NCI-H446 treated with DMSO at 0.1 percent for 48 hours (cell line): Measurements from ENCODE around the gene EFS.
A peak's percentile ranks its signal among the peaks of the same experiment; 100 is the strongest.

Experiments
- DNase-seq: peaks from one replicate; lab custom pipeline; 2025; lab: John Stamatoyannopoulos, UW

The EFS gene

DNA sequence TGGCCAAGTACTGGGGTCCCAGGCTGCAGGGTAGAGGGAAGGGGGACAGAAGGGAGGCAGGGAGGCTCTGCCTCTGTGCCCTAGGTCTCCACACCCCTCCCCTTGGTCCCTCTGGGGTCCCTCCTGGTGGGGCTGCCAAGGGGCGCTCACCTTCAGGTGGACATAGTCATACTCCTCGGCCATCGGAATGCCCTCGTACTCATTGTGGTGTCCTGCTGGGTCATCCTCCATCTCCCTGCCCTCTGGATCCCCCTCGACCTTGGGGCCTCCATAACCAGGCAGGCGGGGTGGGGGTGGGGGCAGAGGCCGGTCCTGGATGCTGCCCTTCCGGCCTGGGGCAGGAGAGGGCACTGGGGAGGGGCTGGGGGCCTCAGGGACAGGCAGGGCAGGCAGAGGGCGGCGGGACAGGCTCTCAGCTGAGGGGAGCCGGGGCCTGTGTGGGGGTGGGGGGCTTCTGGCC is 5.8 kb downstream of the EFS start:
- no peak for DNase-seq

DNA sequence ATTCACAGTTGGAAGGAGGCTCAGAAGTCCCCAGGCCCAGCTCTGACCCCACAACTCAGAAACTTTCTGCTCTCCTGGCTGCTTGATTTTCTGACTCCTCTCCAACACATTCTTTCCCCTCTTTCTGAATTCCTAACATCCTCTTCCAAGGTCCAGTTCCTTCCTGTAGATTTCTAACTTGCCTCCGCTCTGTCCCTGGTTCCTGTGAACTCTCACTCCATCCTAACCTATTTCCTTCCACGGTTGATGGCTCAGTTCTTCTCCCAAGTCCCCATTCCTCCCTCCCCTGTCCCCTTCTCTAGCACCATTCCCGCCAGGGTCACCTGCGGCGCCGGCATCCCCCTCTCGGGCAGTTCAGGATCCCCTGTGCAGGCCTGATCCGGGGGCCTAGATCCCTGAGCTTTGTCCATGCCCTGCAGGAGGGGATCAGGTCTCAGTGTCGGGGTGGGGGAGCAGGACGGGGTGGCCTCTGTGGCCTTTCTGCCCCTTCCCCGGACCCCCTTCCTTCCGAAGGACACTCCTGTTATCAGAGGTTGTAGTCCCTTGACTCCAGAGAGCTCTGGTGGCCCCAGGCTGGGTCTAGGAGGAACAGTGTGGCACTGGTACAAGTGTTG is 6.3 kb downstream of the EFS start:
- DNase-seq = no peak

DNA sequence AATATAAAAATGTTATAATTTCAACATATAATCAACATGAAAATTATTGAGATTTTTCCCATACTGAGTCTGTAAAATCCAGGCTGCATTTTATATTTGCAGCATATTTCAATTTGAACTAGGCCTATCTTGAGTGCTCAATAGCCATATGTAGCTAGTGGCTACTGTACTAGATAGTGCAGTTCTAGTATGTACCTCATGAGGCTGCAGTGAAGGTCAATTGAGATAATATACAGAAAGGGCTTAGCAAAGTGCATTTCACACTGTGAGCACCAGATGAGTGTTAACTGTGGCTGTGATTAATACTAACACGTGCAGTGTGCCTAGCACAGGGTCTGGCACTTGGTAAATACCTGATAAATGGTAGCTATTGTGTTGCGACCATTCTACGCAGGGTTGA is 6.9 kb downstream of the EFS start:
- DNase-seq = no peak

DNA sequence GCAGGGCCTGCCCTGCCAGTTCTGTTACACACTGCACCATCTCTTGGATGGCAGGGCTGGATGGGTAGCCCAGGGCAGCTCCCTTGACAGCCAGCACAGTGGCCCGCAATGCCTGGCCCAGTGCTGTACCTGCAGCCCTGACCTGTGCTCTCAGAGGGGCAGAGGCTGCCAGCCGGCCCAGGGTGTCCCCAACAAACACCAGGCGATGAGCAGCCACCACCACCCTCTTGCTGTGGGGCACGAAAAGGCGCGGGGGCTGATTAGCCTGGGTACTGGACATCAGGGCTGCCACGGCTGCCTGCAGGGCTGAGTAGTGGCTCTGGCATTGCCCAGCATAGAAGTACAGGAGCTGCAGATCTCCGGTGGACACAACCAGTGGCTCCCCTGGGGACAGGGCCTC is 7.7 kb downstream of the EFS start:
- DNase-seq = no peak

DNA sequence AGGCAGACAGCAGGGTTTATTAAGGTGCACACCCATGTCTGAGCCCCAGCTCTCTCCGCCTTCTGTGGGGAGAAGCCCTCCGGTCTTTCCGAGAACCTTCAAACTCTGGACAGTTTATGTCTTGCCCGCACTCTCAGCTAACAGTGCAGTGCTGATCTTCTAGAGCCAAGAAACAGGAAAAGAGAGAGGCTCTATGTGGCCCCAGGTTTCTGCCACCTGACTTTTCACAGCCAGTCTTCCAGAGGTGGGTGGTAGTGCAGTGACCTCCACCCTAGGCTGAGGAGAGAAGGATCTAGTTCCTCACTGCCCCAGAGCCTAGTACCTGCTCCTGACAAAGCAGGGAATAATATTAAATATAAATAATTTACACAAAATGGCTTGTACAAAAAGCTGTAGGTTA is 8.3 kb downstream of the EFS start:
- DNase-seq = no peak

DNA sequence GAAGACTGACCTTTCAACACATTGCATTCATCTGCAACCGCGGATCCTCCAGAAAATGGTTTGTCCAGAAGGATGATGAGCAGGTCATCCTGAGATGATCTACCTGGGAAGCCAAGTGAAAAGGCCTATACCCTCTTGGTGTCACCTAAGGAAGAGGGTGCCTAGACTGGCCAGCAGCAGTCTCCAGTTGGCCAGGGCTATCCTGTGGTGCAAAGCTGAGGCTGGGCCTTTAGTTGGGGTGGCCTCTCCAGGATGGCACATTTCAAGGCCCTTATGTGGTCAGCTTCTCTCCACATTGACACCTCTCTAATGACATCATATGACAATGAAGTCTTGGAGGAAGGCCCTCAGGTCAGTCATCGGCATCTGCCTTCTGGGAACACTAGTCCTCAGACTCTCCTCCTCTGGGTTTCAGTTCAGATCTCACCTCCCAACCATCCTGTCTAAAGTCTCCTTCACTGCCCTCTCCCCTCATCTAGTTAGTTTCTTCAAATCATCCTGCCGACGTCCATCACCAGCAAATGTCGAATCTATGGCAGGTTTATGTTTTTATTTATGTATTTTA is 9.0 kb downstream of the EFS start:
- no peak for DNase-seq

DNA sequence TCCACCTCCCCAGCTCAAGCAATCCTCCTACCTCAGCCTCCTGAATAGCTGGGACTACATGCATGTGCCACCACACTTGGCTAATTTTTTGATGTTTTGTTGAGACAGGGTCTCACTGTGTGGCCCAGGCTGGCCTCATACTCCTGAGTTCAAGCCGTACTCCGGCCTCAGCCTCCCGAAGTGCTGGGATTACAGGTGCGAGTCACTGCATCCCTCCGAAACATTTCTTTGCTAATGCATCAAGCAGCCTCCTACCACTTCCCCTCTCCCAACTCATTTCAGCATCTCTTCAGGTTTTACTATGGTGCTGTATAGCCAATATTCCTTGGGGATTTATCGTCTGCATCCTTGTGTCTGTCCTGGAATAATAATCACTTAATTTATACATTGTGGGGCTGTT is 10.0 kb downstream of the EFS start:
- no peak for DNase-seq

DNA sequence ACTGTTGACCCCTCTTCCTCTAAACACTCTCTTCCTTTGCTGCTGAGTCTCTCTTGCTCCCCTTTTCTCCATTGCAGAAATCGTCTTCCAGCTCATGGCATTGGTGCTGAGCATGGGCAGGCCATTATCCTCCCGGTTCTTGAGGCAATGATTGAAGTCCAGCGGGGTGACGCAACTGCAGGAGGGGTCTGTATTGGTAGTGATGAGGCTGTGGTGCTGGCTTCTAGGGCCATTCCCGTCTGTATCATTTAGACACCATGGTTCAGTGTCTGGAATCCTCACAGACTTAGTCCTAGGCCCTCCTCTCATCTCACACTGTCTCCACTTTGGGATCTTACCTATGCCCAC is 11.6 kb downstream of the EFS start:
- no peak for DNase-seq

DNA sequence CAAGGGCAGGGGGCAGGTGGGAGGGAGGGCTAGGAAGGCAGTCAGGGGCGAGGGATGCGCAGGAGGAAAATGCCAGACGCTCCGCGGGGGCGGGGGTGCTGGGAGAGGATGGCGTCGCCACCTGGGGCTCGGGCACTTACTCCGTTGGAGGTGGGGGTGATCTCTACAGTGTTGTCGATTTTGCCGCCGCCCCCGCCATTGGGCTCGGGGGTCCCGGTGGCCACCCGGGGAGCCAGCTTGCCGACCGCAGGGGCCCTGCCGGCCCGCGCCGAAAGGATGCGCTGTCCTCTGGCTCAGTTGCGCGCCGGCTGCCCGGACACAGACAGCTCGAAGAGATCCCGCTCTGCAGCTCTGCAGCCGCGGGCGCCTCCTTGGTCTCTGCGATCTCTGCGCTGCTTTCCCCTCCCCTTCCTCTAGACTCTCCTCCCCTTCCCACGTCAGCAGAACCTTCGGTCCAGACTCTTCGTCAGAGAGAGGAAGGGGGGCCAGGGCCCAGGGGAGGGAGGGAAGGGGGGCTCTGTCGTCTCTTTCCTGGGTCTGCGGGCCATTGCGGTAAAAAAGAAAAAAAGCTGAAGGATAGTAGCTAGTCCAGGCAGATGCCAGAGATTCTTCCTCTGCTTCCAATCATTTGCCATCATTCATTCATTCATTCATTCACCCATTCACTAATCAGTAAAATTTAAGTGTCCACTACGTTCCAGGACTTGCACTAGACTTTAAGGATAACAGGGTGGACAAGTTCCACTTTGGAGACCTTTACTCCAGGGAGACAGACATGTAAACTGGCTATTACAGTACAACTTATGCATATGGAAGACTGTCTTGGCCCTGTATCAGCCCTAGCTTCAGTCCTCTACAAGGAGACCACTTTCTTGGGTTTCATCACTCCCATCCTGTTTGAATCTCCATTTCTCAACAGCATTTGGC is 12.2 kb downstream of the EFS start, which contains the start of gene SLC22A17:
SLC22A17 (minus strand) TSS at position 382 of the 927 bp plus-strand sequence.
- peak; percentile 69 for DNase-seq

DNA sequence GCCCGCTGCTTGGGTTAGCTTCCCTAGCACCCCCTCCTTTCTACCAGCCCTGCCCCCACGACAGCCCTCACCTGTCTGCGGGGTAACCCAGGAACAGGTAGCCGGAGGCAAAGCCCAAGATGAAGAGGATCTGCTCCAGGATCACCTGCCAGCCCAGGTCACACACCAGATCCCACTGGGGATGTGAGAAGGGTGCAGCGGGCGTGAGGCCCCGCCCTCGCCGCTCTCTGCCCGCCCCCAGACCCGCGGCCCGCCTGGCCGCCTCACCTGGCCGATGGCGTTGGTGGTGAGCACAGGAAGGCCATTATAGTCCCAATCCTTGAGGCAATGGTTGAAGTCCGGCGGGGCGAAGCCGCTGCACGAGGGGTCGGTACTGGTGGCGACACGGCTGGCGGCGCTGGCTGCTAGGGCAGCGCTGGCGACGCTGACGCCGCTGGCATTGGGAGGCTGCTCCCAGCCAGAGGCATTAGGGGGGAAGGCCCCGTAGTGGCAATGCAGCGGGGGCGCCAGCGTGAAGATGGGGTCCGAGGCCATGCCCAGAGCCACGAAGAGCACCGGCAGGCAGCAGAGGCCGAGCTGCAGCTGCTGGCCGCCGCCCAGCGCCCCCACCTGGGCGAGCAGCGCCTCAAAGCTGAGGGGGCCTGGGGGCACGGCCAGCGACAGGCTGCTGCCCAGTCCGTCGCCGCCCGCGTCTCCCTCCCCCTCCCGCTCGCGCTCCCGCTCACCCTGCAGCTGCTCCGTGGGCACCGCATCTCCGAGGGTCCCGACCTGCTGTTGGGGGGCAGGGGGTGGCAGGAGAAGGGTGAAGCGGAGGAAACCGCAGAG is 13.1 kb downstream of the EFS start:
- DNase-seq = no peak

DNA sequence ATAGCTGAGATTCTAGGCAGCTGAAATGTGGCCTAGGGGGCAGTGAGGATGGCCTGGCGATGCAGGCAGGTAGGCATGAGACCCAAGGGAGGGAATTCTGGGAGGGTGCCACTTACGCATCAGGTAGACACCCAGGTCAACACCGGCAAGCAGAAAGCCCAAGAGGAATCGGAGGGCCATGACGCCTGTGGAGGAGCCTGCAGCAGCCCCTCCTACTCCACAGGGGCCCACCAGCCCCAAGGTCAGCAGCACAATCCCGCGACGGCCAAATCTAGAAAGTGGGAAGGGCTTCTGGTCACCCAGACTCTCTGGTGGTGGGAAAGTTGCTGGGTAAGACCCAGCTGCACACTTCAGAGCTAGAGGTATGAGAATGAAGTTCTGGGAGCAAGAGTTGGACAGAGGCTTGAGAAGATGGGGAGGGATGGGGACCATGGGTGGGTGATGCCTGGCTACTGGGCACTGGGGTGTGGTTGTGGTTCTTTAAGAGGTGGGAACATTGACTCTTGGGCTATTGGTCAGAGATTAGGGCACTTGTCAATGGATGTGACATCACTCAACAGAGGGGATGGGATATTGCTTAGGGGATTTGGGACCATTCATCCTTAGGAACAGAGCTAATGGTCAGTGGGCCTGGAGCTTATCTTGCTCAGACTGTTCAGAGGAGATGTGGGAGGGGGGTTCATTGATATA is 15.7 kb downstream of the EFS start:
- no peak for DNase-seq

DNA sequence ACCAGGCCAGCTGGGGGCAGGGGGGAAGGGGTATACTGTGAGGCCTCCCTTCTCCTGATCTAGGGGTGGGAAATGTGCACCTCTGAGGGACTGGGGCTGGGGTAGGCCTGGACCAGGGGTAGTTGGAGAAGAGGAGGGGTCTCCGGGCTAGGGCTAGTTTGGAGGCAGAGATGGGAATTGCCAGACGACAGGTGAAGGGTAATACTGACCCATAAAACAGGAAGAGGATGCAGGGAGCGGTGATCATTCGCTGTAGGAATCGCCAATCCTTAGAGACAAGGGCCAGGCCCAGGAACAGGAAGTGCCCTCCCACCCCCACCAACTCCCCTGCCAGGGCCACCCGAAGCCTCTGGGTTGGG is 16.7 kb downstream of the EFS start:
- no peak for DNase-seq

DNA sequence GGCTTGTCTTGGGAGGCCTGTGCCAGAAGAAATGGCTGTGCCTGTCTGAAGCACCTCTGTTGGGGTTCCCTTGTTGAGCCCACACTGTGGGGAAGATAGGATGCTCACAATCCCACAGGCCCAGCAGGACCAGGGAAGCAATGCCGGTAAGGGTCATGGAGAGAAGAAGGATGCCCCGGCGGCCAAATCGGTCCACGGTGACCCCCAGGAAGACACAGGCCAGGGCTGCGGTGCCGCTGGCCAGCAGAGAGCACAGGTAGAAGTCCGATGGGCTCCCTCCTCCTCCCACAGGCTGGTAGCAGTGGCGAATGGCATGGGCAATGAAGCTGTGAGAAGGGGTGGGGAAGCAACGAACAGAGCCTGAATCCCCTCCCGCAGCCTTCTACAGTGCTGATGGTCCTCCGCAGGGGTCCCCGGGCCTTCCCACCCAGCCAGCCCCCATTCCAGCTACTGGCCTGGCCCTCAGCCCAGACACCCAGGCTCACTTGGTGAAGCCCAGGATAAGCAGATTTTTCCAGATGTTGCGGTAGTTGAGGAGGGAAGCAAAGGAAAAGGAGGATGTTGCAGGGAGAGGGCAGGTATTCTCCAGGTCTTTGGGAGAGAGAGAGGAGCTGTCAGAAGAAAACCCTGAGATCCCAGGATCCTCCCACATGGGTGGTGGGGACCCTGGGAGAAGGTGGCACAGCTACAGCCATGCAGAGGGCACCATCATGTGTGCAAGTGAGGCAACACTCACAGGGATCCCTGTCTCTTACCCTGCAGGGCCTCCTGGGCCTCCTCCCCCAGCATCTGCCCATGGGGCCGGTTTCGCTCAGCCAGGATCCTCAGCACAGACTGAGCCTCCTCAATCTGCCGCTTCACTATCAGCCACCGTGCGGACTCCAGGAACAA is 17.3 kb downstream of the EFS start:
- no peak for DNase-seq

DNA sequence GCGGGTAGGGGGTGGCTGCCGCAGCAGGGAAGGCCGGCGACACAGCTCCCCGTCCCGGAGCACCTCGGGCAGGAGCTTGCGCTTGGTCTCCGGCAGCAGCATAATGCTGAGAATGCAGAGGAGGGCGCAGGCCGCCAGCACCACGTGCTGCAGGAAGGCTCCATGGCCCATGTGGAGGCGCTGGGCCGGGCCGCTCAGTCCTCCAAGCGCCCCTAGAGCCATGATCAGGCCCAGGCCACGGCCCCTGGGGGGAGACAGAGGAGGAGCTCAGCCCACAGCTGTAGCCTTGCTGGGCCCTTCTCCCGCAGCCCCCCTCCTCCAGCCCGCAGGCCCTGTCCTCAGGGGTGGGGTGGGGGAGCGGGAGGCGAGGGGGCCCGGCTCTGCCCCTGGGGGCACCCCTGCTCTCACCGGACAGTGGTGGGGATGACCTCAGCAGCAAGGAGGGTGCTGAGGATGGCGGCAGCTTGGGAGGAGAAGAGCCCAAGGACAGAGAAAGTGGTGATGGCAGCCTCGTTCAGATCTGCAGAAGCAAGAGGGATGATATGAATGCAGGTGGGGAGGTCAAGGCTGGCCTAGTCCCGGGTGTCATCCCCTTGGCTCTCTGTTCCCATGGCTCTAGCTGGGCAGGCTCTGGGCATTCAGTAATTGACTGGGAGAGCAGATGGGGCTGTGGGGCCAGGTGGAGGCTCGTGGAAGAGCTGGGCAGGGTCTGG is 18.1 kb downstream of the EFS start:
- DNase-seq = no peak

DNA sequence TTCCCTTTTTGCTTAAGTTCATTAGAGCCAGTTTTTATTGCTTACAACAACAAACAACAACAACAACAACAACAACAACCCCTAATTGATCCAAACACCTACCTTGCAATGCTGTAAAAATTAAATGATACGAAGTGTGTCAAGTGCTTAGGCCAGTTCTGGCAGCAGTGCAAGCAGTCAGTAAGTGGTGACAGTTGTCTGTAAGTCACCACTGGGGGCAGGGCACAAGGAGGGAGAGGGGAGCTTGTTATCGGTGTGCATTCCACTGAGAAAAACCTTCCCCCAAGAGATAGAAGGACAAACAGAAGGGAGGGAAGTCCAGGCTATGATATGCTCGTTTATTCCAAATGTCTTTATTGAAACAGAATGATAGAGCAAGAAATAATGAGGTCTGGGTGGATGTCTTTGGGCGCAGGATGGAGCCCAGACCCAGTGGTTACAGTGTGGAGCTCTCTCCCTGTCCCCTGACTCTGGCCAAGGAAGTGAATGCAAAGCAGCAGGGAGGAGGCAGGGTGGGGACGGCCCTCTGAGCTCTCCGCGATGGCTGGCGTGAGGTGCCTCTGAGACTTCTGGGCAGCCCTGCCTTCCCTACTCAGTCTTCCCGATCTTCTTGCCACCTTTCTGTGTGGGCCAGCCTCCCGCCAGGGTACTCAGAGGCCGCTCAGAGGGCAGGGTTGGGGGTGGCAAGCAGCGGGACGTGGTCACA is 18.8 kb downstream of the EFS start:
- DNase-seq = no peak

DNA sequence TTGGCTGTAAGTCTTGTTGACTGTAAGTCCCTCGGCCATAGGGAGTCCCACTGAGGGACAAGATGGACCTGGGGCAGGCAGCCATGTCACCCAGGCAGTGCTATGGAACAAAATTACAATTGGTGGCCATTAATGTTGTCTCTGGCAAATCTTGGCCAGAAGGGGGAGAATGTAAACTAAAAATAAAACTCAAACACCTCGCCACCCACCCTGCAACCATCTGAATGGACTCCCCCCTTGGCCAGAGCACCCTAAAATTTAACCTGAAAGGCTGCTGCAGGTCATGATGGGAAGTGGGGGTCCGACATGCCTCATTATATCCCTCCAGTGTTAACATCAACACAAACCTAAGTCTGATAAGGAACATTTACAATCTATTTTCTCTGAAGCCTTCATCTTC is 20.5 kb downstream of the EFS start:
- no peak for DNase-seq

DNA sequence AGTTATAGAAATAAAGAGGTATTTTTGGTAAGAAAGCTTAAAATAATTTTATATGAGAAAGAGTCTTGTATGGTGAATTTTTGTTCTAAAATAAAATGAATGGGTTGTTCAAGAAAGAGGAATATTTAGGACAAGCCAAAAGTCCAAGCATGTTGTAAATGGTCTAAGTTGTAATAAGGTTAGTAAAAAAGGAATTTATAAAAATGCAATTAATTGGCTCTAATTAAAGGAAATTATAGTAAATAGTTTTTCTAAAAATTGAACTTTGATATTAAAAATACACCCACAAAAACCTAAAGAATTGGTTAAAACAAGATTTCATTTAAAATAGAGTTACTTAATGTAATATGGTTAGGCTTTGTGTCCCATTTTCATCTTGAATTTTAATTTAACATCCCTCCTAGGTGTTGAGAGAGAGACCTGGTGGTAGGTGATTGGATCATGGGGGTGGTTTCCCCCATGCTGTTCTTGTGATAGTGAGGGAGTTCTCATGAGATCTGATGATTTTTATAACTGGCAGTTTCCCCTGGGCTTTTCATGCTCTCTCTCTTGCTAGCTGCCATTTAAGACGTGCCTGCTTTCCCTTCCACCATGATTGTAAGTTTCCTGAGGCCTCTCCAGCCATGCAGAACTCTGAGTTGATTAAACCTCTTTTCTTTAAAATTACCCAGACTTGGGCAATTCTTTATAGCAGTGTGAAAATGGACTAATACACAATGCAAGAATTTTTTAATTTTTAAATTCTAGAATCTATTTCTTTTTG is 25.3 kb downstream of the EFS start:
- no peak for DNase-seq

DNA sequence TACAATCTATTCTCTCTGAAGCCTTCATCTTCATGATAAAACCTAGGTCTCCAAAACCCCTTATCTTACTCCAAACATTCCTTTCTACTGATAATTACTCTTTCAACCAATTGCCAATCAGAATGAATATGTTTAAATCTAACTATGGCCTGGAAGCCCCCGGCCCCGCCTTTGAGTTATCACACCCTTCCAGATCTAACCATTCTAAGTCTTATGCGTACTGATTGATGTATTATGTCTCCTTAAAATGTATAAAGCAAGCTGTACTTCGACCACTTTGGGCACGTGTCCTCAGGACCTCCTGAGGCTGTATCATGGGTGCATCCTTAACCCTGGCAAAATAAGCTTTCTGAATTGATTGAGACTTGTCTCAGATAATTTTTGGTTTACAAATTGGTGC is 29.3 kb downstream of the EFS start:
- no peak for DNase-seq
